ENCODE results near the gene PDHX.

GRCh38 chr11:34877375-34877975 lies 38.9 kb upstream of the PDHX start:
- no peak for TF ChIP-seq CTCF (IDR thresholded peaks at IDR 0.05; ENCODE audit: insufficient read depth, low read depth, low read length)
- TF ChIP-seq EZH2 (IDR thresholded peaks at IDR 0.05; ENCODE audit: insufficient read depth, low read length) = no peak
